ENCODE data around the gene DAW1.
"Not testable (repeated sequence)": the region's sequence is repeated elsewhere in the genome, so short reads cannot be mapped to it uniquely, and the experiment has no call there.

DAW1 gene, protein sequence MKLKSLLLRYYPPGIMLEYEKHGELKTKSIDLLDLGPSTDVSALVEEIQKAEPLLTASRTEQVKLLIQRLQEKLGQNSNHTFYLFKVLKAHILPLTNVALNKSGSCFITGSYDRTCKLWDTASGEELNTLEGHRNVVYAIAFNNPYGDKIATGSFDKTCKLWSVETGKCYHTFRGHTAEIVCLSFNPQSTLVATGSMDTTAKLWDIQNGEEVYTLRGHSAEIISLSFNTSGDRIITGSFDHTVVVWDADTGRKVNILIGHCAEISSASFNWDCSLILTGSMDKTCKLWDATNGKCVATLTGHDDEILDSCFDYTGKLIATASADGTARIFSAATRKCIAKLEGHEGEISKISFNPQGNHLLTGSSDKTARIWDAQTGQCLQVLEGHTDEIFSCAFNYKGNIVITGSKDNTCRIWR

DNA sequence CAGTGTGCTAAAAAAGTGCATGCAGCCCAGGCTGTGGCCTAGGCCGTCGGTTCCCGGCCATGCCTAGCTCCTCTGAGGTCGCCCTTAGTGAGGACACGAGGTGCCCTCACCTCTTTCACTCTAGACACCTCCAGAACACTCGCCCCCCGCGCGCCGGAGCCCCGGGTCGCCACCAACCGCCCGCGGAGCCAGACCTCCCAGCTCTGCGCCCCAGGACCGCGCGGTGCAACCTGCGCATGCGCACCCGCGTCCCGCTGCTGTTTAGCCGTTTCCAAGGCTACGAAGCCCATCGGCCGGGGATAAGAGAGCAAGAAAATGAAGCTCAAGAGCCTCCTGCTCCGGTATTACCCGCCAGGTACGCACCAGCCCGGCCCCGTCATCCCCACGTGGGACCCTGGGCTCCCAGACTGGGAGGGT is at the start of gene DAW1:
TSS of gene DAW1 (plus strand) at position 257 of the 417 bp plus-strand sequence. CDS start at position 316, 59 bp downstream.
- peak; percentile 23 for DNase-seq

DNA sequence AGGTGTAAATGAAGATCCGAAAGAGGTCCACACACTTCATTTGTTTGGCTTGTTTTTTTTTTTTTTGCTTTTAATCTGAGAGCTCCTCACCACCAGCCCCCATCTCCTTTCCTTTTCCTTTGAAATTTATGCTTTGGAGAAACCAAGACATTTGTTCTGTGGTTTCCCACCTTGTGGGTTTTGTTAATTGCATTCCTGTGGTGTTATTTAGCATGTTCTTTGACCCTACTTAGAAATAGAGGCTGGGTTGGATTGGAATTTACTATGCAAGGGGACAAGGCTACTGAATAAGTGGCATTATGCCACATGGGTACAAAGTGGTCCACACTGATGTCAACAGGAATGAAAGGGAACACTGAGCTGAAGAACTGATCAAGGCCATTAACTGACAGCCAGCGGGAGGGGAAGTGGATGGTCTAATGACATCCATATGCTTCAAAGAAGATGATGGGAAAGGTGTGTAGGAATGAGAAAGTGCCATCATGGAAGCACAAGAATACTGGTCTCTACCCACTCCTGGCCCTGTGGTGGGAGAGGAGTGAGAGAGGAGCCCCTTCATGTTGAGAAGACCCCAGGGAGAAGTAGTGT is 48.9 kb upstream of the DAW1 start:
- no peak for DNase-seq

GRCh38 chr2:227823922-227824321 is 47.5 kb upstream of the DAW1 start:
- no peak for DNase-seq

- DNase-seq, result no peak
These were observed 46.7 kb upstream of the DAW1 start for GRCh38 chr2:227824711-227825110.

GRCh38 chr2:227826019-227826521 is 45.4 kb upstream of the DAW1 start:
- DNase-seq, result no peak

GRCh38 chr2:227826563-227826962 is 44.9 kb upstream of the DAW1 start:
- no peak for DNase-seq

DNA sequence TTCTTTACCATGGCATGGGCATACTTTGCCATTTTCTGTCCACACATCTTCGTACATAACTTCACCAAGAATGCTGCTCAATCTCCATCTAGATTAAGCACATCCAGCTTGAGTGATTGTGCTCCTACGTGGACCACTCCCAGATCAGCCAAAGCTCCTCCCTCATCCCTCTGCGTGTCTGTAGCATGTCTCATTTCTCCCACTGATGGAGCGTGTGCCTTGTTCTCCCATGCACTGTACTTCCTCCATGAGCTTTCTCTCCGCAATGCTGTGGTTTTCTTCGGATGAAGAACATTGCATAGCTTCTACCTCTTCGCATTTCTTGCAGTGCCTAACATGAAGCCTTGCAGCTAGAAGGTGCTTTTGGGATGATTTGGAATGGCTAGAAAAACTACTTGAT is 44.3 kb upstream of the DAW1 start:
- DNase-seq, result no peak

GRCh38 chr2:227828477-227828912 is 42.9 kb upstream of the DAW1 start:
- no peak for DNase-seq

DNA sequence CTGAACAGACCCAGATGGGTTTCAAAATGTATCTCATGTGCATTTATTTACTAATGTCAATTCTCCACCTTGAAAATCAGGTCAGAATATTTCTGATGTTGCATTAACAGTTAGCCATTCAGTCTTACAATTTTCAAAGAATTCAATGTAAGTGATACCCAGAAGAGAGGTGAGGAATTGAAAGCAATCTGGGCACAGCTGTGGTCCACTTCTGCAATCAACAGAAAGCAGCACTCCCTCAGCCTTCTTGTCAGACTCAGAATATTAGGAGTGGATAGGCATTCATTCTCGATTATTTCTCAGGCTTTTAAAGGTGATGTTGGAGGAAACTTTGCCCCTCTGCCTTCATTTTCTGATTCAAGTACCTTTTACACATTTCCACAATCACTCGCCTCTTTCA is 42.1 kb upstream of the DAW1 start:
- DNase-seq, result no peak

DNA sequence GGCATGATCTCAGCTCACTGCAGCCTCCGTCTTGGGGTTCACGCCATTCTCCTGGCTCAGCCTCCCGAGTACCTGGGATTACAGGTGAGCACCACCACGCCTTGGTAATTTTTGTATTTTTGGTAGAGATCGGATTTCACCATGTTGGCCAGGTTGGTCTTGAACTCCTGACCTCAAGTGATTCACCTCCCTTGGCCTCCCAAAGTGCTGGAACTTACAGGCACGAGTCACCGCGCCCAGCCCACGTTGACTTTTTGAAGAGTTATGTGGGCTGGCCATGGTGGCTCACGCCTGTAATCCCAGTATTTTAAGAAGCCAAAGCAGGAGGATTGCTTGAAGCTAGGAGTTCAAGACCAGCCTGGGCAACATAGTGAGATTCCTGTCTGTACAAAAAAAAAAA is 37.0 kb upstream of the DAW1 start:
- no peak for DNase-seq

DNA sequence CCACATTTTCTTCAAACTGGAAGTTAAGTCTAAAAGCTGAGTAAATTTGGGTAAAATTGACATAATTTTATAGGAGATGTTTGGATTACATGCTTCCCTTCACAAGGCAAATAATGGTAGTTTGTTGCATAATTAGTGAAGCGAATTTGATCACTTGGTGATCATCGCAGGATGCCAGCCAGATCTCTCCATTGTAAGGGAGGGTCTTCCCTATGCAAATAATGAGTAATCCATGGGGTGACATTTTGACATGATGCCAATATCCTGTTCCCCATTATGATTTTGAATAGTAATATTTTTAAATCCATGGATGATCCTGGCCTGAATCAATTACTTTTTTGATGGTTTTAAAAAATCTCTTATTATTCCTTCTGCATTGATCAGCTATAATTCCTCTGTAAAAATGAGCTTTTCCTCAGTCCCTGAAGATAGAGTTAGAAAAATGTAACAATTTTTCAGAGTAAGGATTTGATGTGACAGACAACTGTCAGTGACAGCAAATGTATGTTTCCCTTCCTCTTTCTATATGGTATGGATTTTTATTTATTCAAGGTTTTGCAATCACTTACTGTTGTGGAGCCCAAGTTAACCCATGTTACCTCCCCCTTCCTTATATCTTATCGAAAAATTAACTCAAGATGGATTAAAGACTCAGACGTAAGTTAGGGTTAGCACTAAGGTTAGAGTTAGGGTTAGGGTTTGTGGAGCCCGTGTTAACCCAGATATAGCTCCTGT is 36.3 kb upstream of the DAW1 start:
- DNase-seq, result no peak

DNA sequence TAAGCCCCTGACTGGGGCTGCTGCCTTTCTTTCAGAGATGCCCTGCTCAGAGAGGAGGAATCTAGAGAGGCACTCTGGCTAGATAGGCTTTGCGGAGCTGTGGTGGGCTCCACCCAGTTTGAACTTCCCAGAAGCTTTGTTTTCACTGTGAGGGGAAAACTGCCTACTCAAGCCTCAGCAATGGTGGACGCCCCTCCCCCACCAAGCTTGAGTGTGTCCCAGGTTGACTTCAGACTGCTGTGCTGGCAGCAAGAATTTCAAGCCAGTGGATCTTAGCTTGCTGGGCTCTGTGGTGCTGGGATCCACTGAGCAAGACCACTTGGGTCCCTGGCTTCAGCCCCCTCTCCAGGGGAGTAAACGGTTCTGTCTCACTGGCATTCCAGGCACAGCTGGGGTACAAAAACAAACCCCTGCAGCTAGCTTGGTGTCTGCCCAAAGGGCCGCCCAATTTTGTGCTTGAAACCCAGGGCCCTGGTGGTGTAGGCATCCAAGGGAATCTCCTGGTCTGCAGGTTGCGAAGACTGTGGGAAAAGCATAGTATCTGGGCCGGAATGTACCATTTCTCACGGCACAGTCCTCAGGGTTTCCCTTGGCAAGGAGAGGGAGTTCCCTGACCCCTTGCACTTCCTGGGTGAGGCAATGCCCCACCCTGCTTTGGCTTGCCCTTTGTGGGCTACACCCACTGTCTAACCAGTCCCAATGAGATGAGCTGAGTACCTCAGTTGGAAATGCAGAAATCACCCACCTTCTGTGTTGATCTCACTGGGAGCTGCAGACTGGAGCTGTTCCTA is 31.9 kb upstream of the DAW1 start:
- DNase-seq, result not testable (repeated sequence)

DNA sequence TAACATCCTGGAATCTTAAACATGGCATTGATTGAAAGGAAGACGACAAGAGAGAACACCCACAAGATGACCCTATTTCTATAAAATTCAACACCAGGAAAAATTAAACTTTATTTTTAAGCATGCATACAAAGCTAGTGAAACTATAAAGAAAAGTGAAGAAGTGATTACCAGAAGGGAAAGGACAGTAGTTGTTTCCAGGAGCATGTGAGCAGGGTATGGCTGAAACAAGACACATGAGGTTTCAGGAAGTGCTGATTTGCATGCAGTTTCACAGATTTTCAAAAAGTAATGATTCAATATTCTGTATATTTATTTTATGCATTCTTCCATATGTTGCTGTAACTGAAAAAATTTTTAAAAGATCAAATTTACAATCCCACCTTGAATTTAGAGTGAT is 24.6 kb upstream of the DAW1 start:
- no peak for DNase-seq

- no peak for DNase-seq
These were observed 23.3 kb upstream of the DAW1 start for GRCh38 chr2:227848146-227848545.

- no peak for DNase-seq
These were observed 22.8 kb upstream of the DAW1 start for GRCh38 chr2:227848586-227848985.

GRCh38 chr2:227849906-227850305 is 21.5 kb upstream of the DAW1 start:
- no peak for DNase-seq

DNA sequence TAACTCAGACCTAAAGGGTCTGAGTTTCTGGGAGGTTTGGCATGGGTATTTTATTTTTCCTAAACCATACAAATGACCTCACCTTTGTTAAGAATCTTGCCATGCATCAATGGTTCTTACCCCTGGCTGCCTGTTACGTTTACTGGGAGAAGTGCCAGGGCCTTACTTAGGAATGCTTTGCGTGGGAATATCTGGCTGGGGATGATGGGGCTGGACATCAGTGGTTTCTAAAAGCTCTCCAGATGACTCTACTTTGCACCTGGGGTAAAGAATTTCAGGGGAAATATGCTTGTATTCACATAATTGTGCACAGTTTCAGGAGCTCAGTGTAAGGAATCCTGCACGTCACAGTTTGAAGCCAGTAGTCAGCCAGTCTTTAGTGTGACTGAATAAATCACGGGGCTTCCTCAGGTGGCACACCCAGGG is 18.2 kb upstream of the DAW1 start:
- no peak for DNase-seq

DNA sequence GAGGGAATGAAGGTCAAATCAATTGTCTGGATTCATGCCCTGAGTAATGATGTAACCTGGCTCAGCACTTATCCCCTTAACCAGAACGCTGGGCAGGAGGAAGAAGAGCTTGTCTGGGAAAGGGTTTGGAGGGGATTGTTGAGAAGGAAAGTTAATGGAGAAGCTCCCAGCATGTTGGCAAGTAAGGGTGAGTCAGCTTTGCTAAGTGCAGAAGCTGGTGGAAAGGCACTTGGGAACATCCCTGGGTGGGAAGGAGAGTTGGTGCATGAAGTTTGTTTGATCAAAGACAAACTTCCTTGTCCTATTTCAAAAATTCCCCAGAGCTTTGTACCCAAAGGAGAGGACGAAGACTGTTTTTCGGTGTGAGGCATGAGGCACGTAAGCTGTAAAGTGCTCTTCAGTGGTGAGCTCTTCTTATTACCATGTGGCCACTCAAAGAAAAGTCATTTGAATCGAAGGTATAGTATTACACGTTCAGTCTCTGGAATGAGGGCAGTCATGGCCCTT is 17.6 kb upstream of the DAW1 start:
- DNase-seq, result no peak

GRCh38 chr2:227855440-227855839 is 16.0 kb upstream of the DAW1 start:
- DNase-seq, result no peak

- no peak for DNase-seq
These were observed 14.7 kb upstream of the DAW1 start for GRCh38 chr2:227856697-227857096.

GRCh38 chr2:227860221-227860641 is 11.2 kb upstream of the DAW1 start:
- DNase-seq, result no peak

DNA sequence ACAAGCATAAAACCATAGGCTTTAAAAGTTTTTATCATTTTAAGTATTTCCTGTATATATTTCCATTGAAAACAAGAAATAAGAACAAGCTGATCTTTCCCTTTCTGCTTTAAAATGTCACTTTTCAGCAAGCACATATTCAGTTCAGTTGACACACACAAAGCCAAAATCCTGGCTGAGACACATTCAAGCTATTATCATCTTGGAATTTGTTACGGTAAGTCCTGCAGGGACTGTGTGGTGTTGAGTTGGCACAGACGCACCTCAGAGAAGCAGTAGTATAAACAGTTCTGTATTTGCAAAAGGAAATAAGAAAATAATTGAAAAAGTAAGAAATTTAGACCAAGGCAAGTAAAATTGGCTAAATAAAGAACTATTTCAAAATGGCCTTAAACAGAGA is 10.4 kb upstream of the DAW1 start:
- no peak for DNase-seq

Measured in activated naive CD4-positive, alpha-beta T cell treated with anti-CD3 and anti-CD28 coated beads, Interleukin-2, amount 50 U/mL, for 16 hours (primary cell).